Measurements from ENCODE around the gene SEC16A. TPM values are rescaled to one million over a fixed set of nuclear protein-coding genes. Genes with fewer than 3 reads are reported as not detected.

Gene SEC16A
- total RNA-seq, 2 donors from 2014 or later: 94.7 to 111 TPM

GRCh38 chr9:136514022-136514714 is 31.3 kb upstream of the SEC16A start:
- Histone ChIP-seq H3K9me3 (no peaks in the 10 kb centered on the region), H3K36me3 (peaks cover 0 to 10% of the 10 kb centered on the region in 2 donors)
- 92% methylated on average over 28 of the region's 29 CpGs for WGBS

GRCh38 chr9:136513191-136513590 is 30.4 kb upstream of the SEC16A start:
- 94% methylated on average over 16 of the region's 16 CpGs for WGBS
- TF ChIP-seq POLR2A (IDR thresholded peaks at IDR 0.05) (no peak), CTCF (IDR thresholded peaks at IDR 0.05) (no peak), POLR2AphosphoS5 (IDR thresholded peaks at IDR 0.05) (no peak)
- intact Hi-C loops (cut with DNase I): no loop called here
- DNase-seq (ENCODE audit: low spot score): no peak
- Histone ChIP-seq H3K4me3 (no peak overlapping the region), H3K27ac (no peak overlapping the region), H3K36me3 (peaks cover 3 to 10% of the 10 kb centered on the region in 2 donors), H3K27me3 (replicated peaks; ENCODE audit: insufficient read depth) (no peaks in the 10 kb centered on the region), H3K4me1 (replicated peaks) (no peaks in the 10 kb centered on the region), H3K9me3 (no peaks in the 10 kb centered on the region)

More at GRCh38 chr9:136514022-136514714, 31.3 kb upstream of the SEC16A start:
- DNase-seq (ENCODE audit: low spot score): no peak
- intact Hi-C loops (cut with DNase I): no loop called here
- H3K4me1 ChIP-seq (replicated peaks): no peaks in the 10 kb centered on the region
- H3K27ac ChIP-seq: no peak overlapping the region
- H3K27me3 ChIP-seq (replicated peaks; ENCODE audit: insufficient read depth): no peaks in the 10 kb centered on the region
- H3K4me3 ChIP-seq: no peak overlapping the region
- TF ChIP-seq POLR2AphosphoS5 (IDR thresholded peaks at IDR 0.05): no peak
- no peak for TF ChIP-seq CTCF (IDR thresholded peaks at IDR 0.05)
- no peak for TF ChIP-seq POLR2A (IDR thresholded peaks at IDR 0.05)

GRCh38 chr9:136512651-136513071 is 29.8 kb upstream of the SEC16A start:
- WGBS: 77% methylated on average over 13 of the region's 13 CpGs
- H3K27me3 ChIP-seq (replicated peaks; ENCODE audit: insufficient read depth): no peaks in the 10 kb centered on the region
- no peaks in the 10 kb centered on the region for H3K9me3 ChIP-seq
- DNase-seq (ENCODE audit: low spot score): no peak
- H3K36me3 ChIP-seq: peaks cover 6 to 14% of the 10 kb centered on the region in 2 donors
- H3K4me1 ChIP-seq (replicated peaks): no peaks in the 10 kb centered on the region
- TF ChIP-seq POLR2AphosphoS5 (IDR thresholded peaks at IDR 0.05) (no peak), CTCF (IDR thresholded peaks at IDR 0.05) (no peak), POLR2A (IDR thresholded peaks at IDR 0.05) (no peak)
- H3K27ac ChIP-seq: peak overlapping the region in 1 of 2 donors; percentile 16
- intact Hi-C loops (cut with DNase I): no loop called here
- H3K4me3 ChIP-seq: no peak overlapping the region

- Histone ChIP-seq H3K27ac (peak overlapping the region in 1 of 2 donors; percentile 16), H3K36me3 (peaks cover 6 to 22% of the 10 kb centered on the region in 2 donors), H3K27me3 (replicated peaks; ENCODE audit: insufficient read depth) (no peaks in the 10 kb centered on the region), H3K4me1 (replicated peaks) (no peaks in the 10 kb centered on the region), H3K4me3 (no peak overlapping the region), H3K9me3 (no peaks in the 10 kb centered on the region)
- 75% methylated on average over 44 of the region's 46 CpGs for WGBS
- intact Hi-C loops (cut with DNase I): no loop called here
- DNase-seq (ENCODE audit: low spot score): no peak
- TF ChIP-seq CTCF (IDR thresholded peaks at IDR 0.05) (no peak), POLR2AphosphoS5 (IDR thresholded peaks at IDR 0.05) (peak; percentile 14)
These were observed 29.1 kb upstream of the SEC16A start for GRCh38 chr9:136511670-136512592.
